Measurements from ENCODE around the gene RXRB.

Gene RXRB

GRCh38 chr6:33209856-33210255, 9.4 kb upstream of the RXRB start:
- H3K4me1 ChIP-seq (ENCODE audit: insufficient read depth, low read length), result peaks cover 17% of the 10 kb centered on the region; the same call in 1 of the 2 replicates
- peaks cover 75% of the 10 kb centered on the region for H3K27me3 ChIP-seq (ENCODE audit: insufficient read depth, low read length)
- H3K4me3 ChIP-seq (ENCODE audit: low read length), result no peak overlapping the region
- H3K9me3 ChIP-seq (ENCODE audit: insufficient read depth, low read depth, low read length), result no peaks in the 10 kb centered on the region
- H3K36me3 ChIP-seq (ENCODE audit: insufficient read depth, low read depth, low read length), result peaks cover 17% of the 10 kb centered on the region
- H3K9ac ChIP-seq (ENCODE audit: low read depth, low read length), result no peak overlapping the region
- no peak overlapping the region for H3K27ac ChIP-seq (ENCODE audit: low read length)

GRCh38 chr6:33208091-33208967, 7.9 kb upstream of the RXRB start, which contains the start of gene RING1:
RING1 (plus strand) TSS chr6:33208500; CDS start chr6:33208823, 323 bp downstream.
- Histone ChIP-seq H3K9ac (ENCODE audit: low read depth, low read length) (peak within 1 kb of the TSS; percentile 85), H3K4me3 (ENCODE audit: low read length) (peak within 1 kb of the TSS; percentile 89), H3K36me3 (ENCODE audit: insufficient read depth, low read depth, low read length) (peaks cover 24% of the 10 kb centered on the region), H3K27me3 (ENCODE audit: insufficient read depth, low read length) (peaks cover 60% of the 10 kb centered on the region), H3K4me1 (ENCODE audit: insufficient read depth, low read length) (peaks cover 22% of the 10 kb centered on the region), H3K9me3 (ENCODE audit: insufficient read depth, low read depth, low read length) (no peaks in the 10 kb centered on the region), H3K27ac (ENCODE audit: low read length) (no peak within 1 kb of the TSS)

GRCh38 chr6:33207552-33208090, 7.2 kb upstream of the RXRB start:
- Histone ChIP-seq H3K36me3 (ENCODE audit: insufficient read depth, low read depth, low read length) (peaks cover 31% of the 10 kb centered on the region), H3K27me3 (ENCODE audit: insufficient read depth, low read length) (peaks cover 53% of the 10 kb centered on the region), H3K27ac (ENCODE audit: low read length) (no peak overlapping the region), H3K9ac (ENCODE audit: low read depth, low read length) (peak overlapping the region; percentile 85), H3K4me3 (ENCODE audit: low read length) (peak overlapping the region; percentile 89), H3K9me3 (ENCODE audit: insufficient read depth, low read depth, low read length) (no peaks in the 10 kb centered on the region), H3K4me1 (ENCODE audit: insufficient read depth, low read length) (peaks cover 19% of the 10 kb centered on the region)

GRCh38 chr6:33206864-33207551, 6.5 kb upstream of the RXRB start:
- H3K9me3 ChIP-seq (ENCODE audit: insufficient read depth, low read depth, low read length), result no peaks in the 10 kb centered on the region
- H3K36me3 ChIP-seq (ENCODE audit: insufficient read depth, low read depth, low read length), result peaks cover 37% of the 10 kb centered on the region
- peak overlapping the region; percentile 85; the same call in 1 of the 2 replicates for H3K9ac ChIP-seq (ENCODE audit: low read depth, low read length)
- peaks cover 16% of the 10 kb centered on the region for H3K4me1 ChIP-seq (ENCODE audit: insufficient read depth, low read length)
- H3K27me3 ChIP-seq (ENCODE audit: insufficient read depth, low read length), result peaks cover 46% of the 10 kb centered on the region
- H3K4me3 ChIP-seq (ENCODE audit: low read length), result peak overlapping the region; percentile 89; the same call in 1 of the 2 replicates
- H3K27ac ChIP-seq (ENCODE audit: low read length), result no peak overlapping the region

- no peaks in the 10 kb centered on the region for H3K9me3 ChIP-seq (ENCODE audit: insufficient read depth, low read depth, low read length)
- peaks cover 43% of the 10 kb centered on the region for H3K36me3 ChIP-seq (ENCODE audit: insufficient read depth, low read depth, low read length)
- peaks cover 39% of the 10 kb centered on the region for H3K27me3 ChIP-seq (ENCODE audit: insufficient read depth, low read length)
- no peak overlapping the region; the same call in 1 of the 2 replicates for H3K4me3 ChIP-seq (ENCODE audit: low read length)
- H3K27ac ChIP-seq (ENCODE audit: low read length), result no peak overlapping the region
- H3K4me1 ChIP-seq (ENCODE audit: insufficient read depth, low read length), result peaks cover 19% of the 10 kb centered on the region
- no peak overlapping the region for H3K9ac ChIP-seq (ENCODE audit: low read depth, low read length)
These were observed 5.8 kb upstream of the RXRB start for GRCh38 chr6:33206027-33206863.

GRCh38 chr6:33205191-33206026, 4.9 kb upstream of the RXRB start:
- H3K27ac ChIP-seq (ENCODE audit: low read length), result no peak overlapping the region
- peaks cover 37% of the 10 kb centered on the region for H3K36me3 ChIP-seq (ENCODE audit: insufficient read depth, low read depth, low read length)
- H3K4me3 ChIP-seq (ENCODE audit: low read length), result peak overlapping the region; percentile 87
- H3K9ac ChIP-seq (ENCODE audit: low read depth, low read length), result peak overlapping the region; percentile 76; the same call in 1 of the 2 replicates
- no peaks in the 10 kb centered on the region for H3K9me3 ChIP-seq (ENCODE audit: insufficient read depth, low read depth, low read length)
- H3K4me1 ChIP-seq (ENCODE audit: insufficient read depth, low read length), result peaks cover 19% of the 10 kb centered on the region
- H3K27me3 ChIP-seq (ENCODE audit: insufficient read depth, low read length), result peaks cover 34% of the 10 kb centered on the region

- Histone ChIP-seq H3K27me3 (ENCODE audit: insufficient read depth, low read length) (peaks cover 34% of the 10 kb centered on the region), H3K9ac (ENCODE audit: low read depth, low read length) (peak within 1 kb of the TSS; percentile 76; the same call in 1 of the 2 replicates), H3K27ac (ENCODE audit: low read length) (no peak within 1 kb of the TSS), H3K4me3 (ENCODE audit: low read length) (peak within 1 kb of the TSS; percentile 87), H3K9me3 (ENCODE audit: insufficient read depth, low read depth, low read length) (no peaks in the 10 kb centered on the region), H3K4me1 (ENCODE audit: insufficient read depth, low read length) (peaks cover 19% of the 10 kb centered on the region), H3K36me3 (ENCODE audit: insufficient read depth, low read depth, low read length) (peaks cover 29% of the 10 kb centered on the region)
These were observed 4.1 kb upstream of the RXRB start, which contains the start of gene HSD17B8 for GRCh38 chr6:33204415-33205190. HSD17B8 (plus strand) TSS chr6:33204655; CDS start chr6:33204669, 14 bp downstream.

- Histone ChIP-seq H3K27ac (ENCODE audit: low read length) (no peak overlapping the region), H3K9ac (ENCODE audit: low read depth, low read length) (peak overlapping the region; percentile 24; the same call in 1 of the 2 replicates), H3K9me3 (ENCODE audit: insufficient read depth, low read depth, low read length) (no peaks in the 10 kb centered on the region), H3K4me3 (ENCODE audit: low read length) (peak overlapping the region; percentile 87), H3K4me1 (ENCODE audit: insufficient read depth, low read length) (peaks cover 17% of the 10 kb centered on the region), H3K36me3 (ENCODE audit: insufficient read depth, low read depth, low read length) (peaks cover 26% of the 10 kb centered on the region), H3K27me3 (ENCODE audit: insufficient read depth, low read length) (peaks cover 34% of the 10 kb centered on the region)
These were observed 3.6 kb upstream of the RXRB start for GRCh38 chr6:33204165-33204414.

GRCh38 chr6:33203443-33204164, 3.1 kb upstream of the RXRB start:
- Histone ChIP-seq H3K27me3 (ENCODE audit: insufficient read depth, low read length) (peaks cover 34% of the 10 kb centered on the region), H3K9me3 (ENCODE audit: insufficient read depth, low read depth, low read length) (no peaks in the 10 kb centered on the region), H3K36me3 (ENCODE audit: insufficient read depth, low read depth, low read length) (peaks cover 26% of the 10 kb centered on the region), H3K4me1 (ENCODE audit: insufficient read depth, low read length) (peaks cover 14% of the 10 kb centered on the region), H3K27ac (ENCODE audit: low read length) (no peak overlapping the region), H3K9ac (ENCODE audit: low read depth, low read length) (peak overlapping the region; percentile 24; the same call in 1 of the 2 replicates), H3K4me3 (ENCODE audit: low read length) (peak overlapping the region; percentile 87)

Data from iPS-20b (cell line).